ENCODE results near the gene RABGAP1L. TPM values are rescaled to one million over a fixed set of nuclear protein-coding genes. Genes with fewer than 3 reads are reported as not detected.

RABGAP1L gene
- total RNA-seq, 4 donors from 2014 or later = 39.9 to 77.4 (median 48.7) TPM

GRCh38 chr1:174828264-174828663 lies 668.9 kb downstream of the RABGAP1L start:
- TF ChIP-seq CTCF (IDR thresholded peaks at IDR 0.05; ENCODE audit: low read depth) = no peak

- no peak for TF ChIP-seq CTCF (IDR thresholded peaks at IDR 0.05; ENCODE audit: low read depth)
These were observed 670.7 kb downstream of the RABGAP1L start for GRCh38 chr1:174829990-174830389.

- no peak for TF ChIP-seq CTCF (IDR thresholded peaks at IDR 0.05; ENCODE audit: low read depth)
These were observed 677.2 kb downstream of the RABGAP1L start for GRCh38 chr1:174836543-174836942.

GRCh38 chr1:174837386-174837785 lies 678.1 kb downstream of the RABGAP1L start:
- no peak for TF ChIP-seq CTCF (IDR thresholded peaks at IDR 0.05; ENCODE audit: low read depth)

- no peak for TF ChIP-seq CTCF (IDR thresholded peaks at IDR 0.05; ENCODE audit: low read depth)
These were observed 679.9 kb downstream of the RABGAP1L start for GRCh38 chr1:174839211-174839610.

- no peak for TF ChIP-seq CTCF (IDR thresholded peaks at IDR 0.05; ENCODE audit: low read depth)
These were observed 682.4 kb downstream of the RABGAP1L start for GRCh38 chr1:174841747-174842146.

- TF ChIP-seq CTCF (IDR thresholded peaks at IDR 0.05; ENCODE audit: low read depth) = no peak
These were observed 691.4 kb downstream of the RABGAP1L start for GRCh38 chr1:174850726-174851125.

All from subcutaneous adipose tissue (tissue), 4 donors.